SJSA1 (cell line): ENCODE data around the gene SGMS1. TPM values are rescaled to one million over a fixed set of nuclear protein-coding genes. Genes with fewer than 3 reads are reported as not detected.
"Not testable (repeated sequence)": the region's sequence is repeated elsewhere in the genome, so short reads cannot be mapped to it uniquely, and the experiment has no call there.

Experiments
- DNase-seq, 2 experiments: peaks; one replicate each; pipeline ENCODE4 v3.0.0-alpha.2; 2015 to 2020; ENCODE audit warnings: low spot score in 2 of 2, low read depth in 1 of 2
- H3K27ac ChIP-seq: fragments of 250-450 bp; sonication (Bioruptor Pico); 2 replicates; pipeline ENCODE4 v1.5.1; 2020; ENCODE audit warnings: mild to moderate bottlenecking, moderate library complexity
- H3K27me3 ChIP-seq: fragments of 250-450 bp; sonication (Bioruptor Pico); replicated peaks from 2 replicates; pipeline ENCODE4 v1.5.1; 2020; ENCODE audit warnings: mild to moderate bottlenecking, moderate library complexity
- H3K36me3 ChIP-seq: fragments of 250-450 bp; sonication (Bioruptor Pico); 2 replicates; pipeline ENCODE4 v1.5.1; 2020; ENCODE audit warnings: mild to moderate bottlenecking
- H3K4me1 ChIP-seq: fragments of 250-450 bp; sonication (Bioruptor Pico); replicated peaks from 2 replicates; pipeline ENCODE4 v1.6.1; 2021; ENCODE audit warnings: mild to moderate bottlenecking
- H3K4me3 ChIP-seq: fragments of 250-450 bp; sonication (Bioruptor Pico); 2 replicates; pipeline ENCODE4 v1.5.1; 2020; ENCODE audit warnings: mild to moderate bottlenecking
- H3K9me3 ChIP-seq: fragments of 250-450 bp; sonication (Bioruptor Pico); replicated peaks from 2 replicates; pipeline ENCODE4 v1.5.1; 2020; ENCODE audit warnings: mild to moderate bottlenecking
- total RNA-seq: library from RNA; depleted of rRNA; stranded (reverse); fragments of >200 nt; shearing (Covaris generic); gene quantifications from 2 replicates; pipeline ENCODE4 v1.2.3, GENCODE V29; 2014

The SGMS1 gene
- total RNA-seq, 1 experiment from 2014 or later = 109 TPM

DNA sequence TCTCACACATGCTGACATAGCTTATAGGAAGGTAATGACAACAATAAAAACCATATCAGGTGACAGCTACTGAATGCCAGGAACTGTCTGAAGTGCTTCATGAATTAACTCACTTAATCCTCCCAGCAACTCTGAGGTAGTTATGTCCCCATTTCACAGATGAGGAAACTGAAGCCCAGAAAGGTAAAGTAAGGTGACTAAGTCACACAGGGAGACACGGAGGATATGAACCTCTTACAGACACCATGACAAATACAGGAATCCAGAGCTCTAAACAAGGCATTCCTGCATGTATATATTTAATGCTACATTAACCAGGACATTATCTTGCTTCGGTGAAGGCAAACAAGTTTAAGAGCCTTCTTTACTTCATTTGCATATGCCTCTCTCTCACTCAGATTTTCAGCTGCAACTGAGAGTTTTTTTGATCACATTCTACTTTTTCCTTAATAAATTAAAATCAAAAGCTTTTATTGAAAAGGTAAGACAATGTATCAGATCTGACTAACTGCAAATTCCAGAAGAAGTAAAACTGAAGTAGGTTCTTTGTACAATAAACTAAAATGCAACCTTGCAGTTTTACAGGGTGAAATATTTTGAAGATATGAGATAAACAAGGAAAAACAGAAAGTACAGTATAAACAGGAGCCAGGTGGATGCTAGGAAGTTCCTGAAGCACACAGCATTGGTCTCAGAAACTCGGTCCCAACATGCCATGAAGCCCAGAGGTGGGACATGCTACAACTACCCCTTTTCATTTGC lies 79.5 kb downstream of the SGMS1 start:
- DNase-seq = no peak
- H3K27ac ChIP-seq = no peak overlapping the region

GRCh38 chr10:50542871-50543270 lies 80.9 kb downstream of the SGMS1 start:
- no peaks in the 10 kb centered on the region for H3K27me3 ChIP-seq
- no peaks in the 10 kb centered on the region for H3K4me1 ChIP-seq
- DNase-seq = no peak
- no peak overlapping the region for H3K4me3 ChIP-seq
- no peaks in the 10 kb centered on the region for H3K36me3 ChIP-seq
- no peak overlapping the region for H3K27ac ChIP-seq
- H3K9me3 ChIP-seq = no peaks in the 10 kb centered on the region

More for the DNA sequence above, 79.5 kb downstream of the SGMS1 start:
- H3K9me3 ChIP-seq = no peaks in the 10 kb centered on the region
- H3K36me3 ChIP-seq = no peaks in the 10 kb centered on the region
- no peaks in the 10 kb centered on the region for H3K27me3 ChIP-seq
- H3K4me3 ChIP-seq = no peak overlapping the region
- no peaks in the 10 kb centered on the region for H3K4me1 ChIP-seq

GRCh38 chr10:50541921-50542320 lies 81.8 kb downstream of the SGMS1 start:
- Histone ChIP-seq H3K4me1 (peaks cover 2% of the 10 kb centered on the region; the same call in 1 of the 2 replicates), H3K27me3 (no peaks in the 10 kb centered on the region), H3K36me3 (no peaks in the 10 kb centered on the region), H3K9me3 (no peaks in the 10 kb centered on the region), H3K4me3 (no peak overlapping the region), H3K27ac (no peak overlapping the region)
- no peak for DNase-seq

GRCh38 chr10:50541317-50541716 lies 82.4 kb downstream of the SGMS1 start:
- Histone ChIP-seq H3K27ac (no peak overlapping the region), H3K4me1 (peaks cover 7% of the 10 kb centered on the region; the same call in 1 of the 2 replicates), H3K4me3 (no peak overlapping the region), H3K27me3 (no peaks in the 10 kb centered on the region), H3K36me3 (no peaks in the 10 kb centered on the region), H3K9me3 (no peaks in the 10 kb centered on the region)
- no peak for DNase-seq

GRCh38 chr10:50540826-50541122 lies 83.0 kb downstream of the SGMS1 start:
- Histone ChIP-seq H3K36me3 (no peaks in the 10 kb centered on the region), H3K4me1 (peaks cover 7% of the 10 kb centered on the region)

DNA sequence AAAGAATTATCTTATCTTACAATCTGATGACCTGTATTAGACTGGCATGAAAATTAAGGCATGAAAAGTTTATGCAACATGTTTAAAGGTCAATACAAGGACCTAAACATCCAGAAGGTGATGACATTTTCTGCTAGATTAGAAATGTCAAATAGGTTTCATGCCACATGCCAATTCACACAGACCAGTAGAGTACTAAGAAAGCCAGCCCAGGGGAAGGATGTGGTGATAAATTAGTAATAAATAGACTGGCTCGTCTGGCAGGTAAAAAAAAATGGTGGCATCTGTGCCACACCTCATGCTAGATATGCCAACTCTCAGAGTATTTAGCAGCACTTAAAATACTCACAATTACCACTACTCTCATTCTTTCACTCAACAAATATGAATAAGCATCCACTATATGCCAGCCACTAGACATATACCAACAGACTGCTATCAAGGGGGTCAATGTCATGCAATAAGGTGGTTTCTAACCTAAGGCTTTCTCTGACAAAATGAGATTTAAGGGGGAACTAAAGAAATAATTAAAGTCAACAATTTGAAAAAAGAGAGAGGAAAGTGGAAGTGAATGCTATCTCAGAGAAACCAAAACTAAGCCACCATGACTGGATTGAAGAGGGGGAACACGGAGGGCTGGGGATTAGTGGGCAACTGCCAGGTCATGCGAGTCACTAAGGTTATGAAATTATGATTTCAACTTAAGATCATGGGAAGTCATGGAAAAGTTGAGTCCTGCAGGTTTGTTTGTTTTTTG lies 83.5 kb downstream of the SGMS1 start:
- Histone ChIP-seq H3K27me3 (no peaks in the 10 kb centered on the region), H3K9me3 (no peaks in the 10 kb centered on the region), H3K4me3 (no peak overlapping the region), H3K36me3 (no peaks in the 10 kb centered on the region), H3K27ac (no peak overlapping the region), H3K4me1 (peaks cover 9% of the 10 kb centered on the region)
- no peak for DNase-seq

More at GRCh38 chr10:50540826-50541122, 83.0 kb downstream of the SGMS1 start:
- Histone ChIP-seq H3K27ac (no peak overlapping the region), H3K4me3 (no peak overlapping the region), H3K9me3 (no peaks in the 10 kb centered on the region), H3K27me3 (no peaks in the 10 kb centered on the region)
- DNase-seq = no peak

DNA sequence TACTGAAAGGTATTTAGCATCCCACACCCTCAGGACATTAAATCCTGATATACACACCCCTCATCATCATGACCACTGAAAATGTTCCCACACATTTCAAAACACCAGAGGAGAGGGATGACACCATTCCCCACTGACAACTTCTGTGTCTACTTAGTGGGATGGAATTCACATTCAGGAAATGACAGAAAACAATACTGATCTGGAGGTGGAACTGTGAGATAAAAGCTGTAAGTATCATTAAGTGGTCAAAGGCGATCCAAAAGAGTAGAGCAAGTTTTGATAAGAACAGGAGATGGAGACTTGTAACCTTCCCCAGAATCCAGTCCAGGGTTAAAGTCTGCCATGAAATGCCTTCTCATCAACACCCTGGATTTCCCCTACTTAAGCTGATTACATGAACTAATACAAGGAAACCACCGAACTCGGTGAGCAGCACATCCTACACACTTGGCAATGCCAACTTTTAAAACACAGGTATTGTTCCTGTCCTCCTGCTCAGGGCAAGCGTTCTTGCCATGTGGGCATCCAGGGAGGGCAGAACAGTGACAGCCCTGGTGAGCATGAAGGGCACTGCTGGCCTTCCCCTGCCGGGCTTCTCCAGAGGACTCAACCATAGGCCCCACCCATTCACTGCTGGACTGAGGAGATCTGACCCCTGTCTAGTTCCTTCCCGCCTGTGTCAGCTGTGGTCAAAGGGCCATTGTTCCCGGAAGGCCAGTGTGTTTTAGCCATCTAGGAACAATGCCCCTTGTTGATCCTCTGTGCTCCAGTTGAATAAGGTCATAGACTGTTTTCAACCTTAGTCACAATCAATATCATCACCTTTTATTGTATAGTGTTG lies 85.0 kb downstream of the SGMS1 start:
- no peak for DNase-seq

DNA sequence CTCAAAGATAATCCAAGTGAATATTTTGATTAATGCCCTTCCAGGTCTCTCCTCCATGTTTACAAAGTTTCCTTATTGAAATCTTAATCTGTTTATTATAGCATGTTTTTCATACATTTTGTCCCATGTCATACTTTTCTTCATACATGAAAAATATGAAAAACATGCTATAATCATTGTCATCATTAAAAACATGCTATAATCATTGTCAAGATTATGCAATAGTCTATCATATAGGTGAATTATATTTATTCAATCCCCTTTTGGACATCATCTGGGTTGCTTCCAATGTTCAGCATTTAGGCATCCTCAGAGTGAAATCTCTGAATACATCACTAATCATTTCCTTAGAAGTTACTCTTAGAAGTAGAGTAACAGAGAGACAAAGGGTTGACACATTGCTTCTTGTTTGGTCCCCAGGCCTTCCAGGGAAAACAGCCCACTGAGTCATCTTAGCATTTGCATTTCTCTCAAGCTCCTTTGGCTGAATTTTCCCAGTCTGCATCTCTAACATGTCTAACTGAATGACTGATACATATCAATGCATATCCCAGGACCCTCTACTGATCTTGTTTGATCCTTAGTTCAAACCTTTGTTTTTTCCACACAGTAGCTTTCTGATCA lies 87.0 kb downstream of the SGMS1 start:
- Histone ChIP-seq H3K4me1 (peaks cover 19% of the 10 kb centered on the region), H3K27me3 (no peaks in the 10 kb centered on the region), H3K9me3 (no peaks in the 10 kb centered on the region), H3K36me3 (no peaks in the 10 kb centered on the region), H3K27ac (no peak overlapping the region), H3K4me3 (no peak overlapping the region)
- DNase-seq = peak in 1 of 2 experiments; percentile 14

More for the DNA sequence above, 85.0 kb downstream of the SGMS1 start:
- H3K4me3 ChIP-seq = no peak overlapping the region
- H3K4me1 ChIP-seq = peaks cover 19% of the 10 kb centered on the region
- no peaks in the 10 kb centered on the region for H3K36me3 ChIP-seq
- no peaks in the 10 kb centered on the region for H3K9me3 ChIP-seq
- H3K27me3 ChIP-seq = no peaks in the 10 kb centered on the region
- H3K27ac ChIP-seq = no peak overlapping the region

GRCh38 chr10:50534748-50535376 lies 88.9 kb downstream of the SGMS1 start:
- not testable (repeated sequence) for H3K36me3 ChIP-seq, H3K4me3 ChIP-seq, H3K27me3 ChIP-seq, H3K9me3 ChIP-seq
- H3K27ac ChIP-seq = peak overlapping the region; percentile 66
- peak; percentile 58 to 68 for DNase-seq
- H3K4me1 ChIP-seq = peaks cover 19% of the 10 kb centered on the region

DNA sequence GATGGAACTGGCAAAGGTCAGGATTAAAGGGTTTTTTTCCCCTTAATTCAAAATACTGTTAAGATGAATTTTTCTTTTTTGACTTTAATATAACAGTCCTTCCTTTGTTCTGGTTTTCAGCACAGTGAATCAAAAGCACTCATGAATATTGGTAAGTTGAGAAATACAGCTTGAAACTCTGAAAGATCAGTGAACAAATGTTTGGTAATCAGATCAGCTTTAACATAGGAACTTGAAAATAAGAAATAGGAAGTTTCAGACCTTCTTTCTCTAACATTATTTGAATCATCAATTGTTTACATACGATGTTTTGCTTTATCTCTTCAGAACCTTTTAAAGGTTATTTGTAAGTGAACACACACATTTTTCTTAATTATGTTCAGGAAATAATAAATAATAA lies 90.5 kb downstream of the SGMS1 start:
- Histone ChIP-seq H3K4me3 (no peak overlapping the region), H3K27me3 (no peaks in the 10 kb centered on the region), H3K27ac (no peak overlapping the region), H3K36me3 (no peaks in the 10 kb centered on the region), H3K4me1 (peaks cover 19% of the 10 kb centered on the region), H3K9me3 (no peaks in the 10 kb centered on the region)
- no peak for DNase-seq

- H3K27me3 ChIP-seq = no peaks in the 10 kb centered on the region
- peaks cover 13% of the 10 kb centered on the region for H3K4me1 ChIP-seq
- no peaks in the 10 kb centered on the region for H3K9me3 ChIP-seq
- H3K27ac ChIP-seq = no peak overlapping the region
- DNase-seq = no peak
- H3K4me3 ChIP-seq = no peak overlapping the region
- H3K36me3 ChIP-seq = no peaks in the 10 kb centered on the region
Observed at GRCh38 chr10:50531388-50532077, 92.2 kb downstream of the SGMS1 start.

DNA sequence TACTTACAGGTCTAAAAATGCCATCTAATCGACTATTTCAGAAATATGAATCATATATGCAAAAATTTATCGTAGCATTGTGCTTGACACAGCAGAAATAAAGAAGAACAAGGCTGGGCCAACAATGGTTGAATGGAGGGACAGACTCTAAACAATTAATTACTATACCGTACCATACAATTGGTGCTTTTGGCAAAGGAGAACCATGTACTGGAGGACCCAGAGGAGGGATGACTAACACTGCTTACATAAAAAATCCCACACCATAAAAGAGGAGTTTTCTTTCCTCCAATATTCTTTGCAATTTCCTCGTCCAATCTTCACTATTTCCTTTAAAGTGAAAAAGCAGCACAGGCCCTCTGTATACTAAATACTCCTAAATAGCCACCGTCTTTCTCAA lies 94.1 kb downstream of the SGMS1 start:
- no peaks in the 10 kb centered on the region for H3K9me3 ChIP-seq
- peaks cover 4% of the 10 kb centered on the region for H3K4me1 ChIP-seq
- H3K27ac ChIP-seq = no peak overlapping the region
- no peaks in the 10 kb centered on the region for H3K36me3 ChIP-seq
- no peaks in the 10 kb centered on the region for H3K27me3 ChIP-seq
- H3K4me3 ChIP-seq = no peak overlapping the region
- no peak for DNase-seq

DNA sequence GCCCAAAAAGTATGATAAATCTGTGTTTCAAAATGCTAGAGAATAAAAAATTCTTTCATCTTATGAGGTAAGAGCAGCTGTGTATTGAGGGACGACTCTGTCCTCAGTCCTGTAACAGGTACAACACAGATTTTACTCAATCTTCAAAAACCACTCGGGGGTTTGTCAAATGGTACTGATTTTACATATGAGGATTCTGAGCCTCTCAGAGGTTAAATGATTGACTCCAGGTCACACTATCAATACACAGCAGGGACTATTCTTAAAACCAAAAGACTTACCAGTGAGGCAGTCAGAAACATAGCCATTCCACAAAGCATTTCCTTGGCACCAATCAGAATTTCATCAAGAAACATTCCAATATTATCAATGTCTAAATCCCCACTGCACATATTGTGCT lies 95.5 kb downstream of the SGMS1 start:
- no peak for DNase-seq
- Histone ChIP-seq H3K4me1 (no peaks in the 10 kb centered on the region), H3K9me3 (no peaks in the 10 kb centered on the region), H3K27ac (no peak overlapping the region), H3K27me3 (no peaks in the 10 kb centered on the region), H3K4me3 (no peak overlapping the region), H3K36me3 (no peaks in the 10 kb centered on the region)
